DND-41 (cell line): Measurements from ENCODE around the gene DBNDD2.

Experiments used
- EZH2 ChIP-seq: IDR thresholded peaks from 3 replicates; pipeline ENCODE4 v1.6.1; 2012; ENCODE audit warnings: borderline replicate concordance, low read depth, mild to moderate bottlenecking, moderate library complexity, low read length, inconsistent platforms; ENCODE audit not compliant: severe bottlenecking
- TF ChIP-seq, protein P1 (sequence below): IDR thresholded peaks from 2 replicates; pipeline ENCODE4 v1.5.1; 2012; ENCODE audit warnings: borderline replicate concordance, low read length, moderate library complexity, mild to moderate bottlenecking; ENCODE audit not compliant: poor library complexity, severe bottlenecking; ENCODE audit errors: extremely low read depth

GRCh38 chr20:45400346-45401031 lies 7.6 kb upstream of the DBNDD2 start:
- TF ChIP-seq, protein P1, sequence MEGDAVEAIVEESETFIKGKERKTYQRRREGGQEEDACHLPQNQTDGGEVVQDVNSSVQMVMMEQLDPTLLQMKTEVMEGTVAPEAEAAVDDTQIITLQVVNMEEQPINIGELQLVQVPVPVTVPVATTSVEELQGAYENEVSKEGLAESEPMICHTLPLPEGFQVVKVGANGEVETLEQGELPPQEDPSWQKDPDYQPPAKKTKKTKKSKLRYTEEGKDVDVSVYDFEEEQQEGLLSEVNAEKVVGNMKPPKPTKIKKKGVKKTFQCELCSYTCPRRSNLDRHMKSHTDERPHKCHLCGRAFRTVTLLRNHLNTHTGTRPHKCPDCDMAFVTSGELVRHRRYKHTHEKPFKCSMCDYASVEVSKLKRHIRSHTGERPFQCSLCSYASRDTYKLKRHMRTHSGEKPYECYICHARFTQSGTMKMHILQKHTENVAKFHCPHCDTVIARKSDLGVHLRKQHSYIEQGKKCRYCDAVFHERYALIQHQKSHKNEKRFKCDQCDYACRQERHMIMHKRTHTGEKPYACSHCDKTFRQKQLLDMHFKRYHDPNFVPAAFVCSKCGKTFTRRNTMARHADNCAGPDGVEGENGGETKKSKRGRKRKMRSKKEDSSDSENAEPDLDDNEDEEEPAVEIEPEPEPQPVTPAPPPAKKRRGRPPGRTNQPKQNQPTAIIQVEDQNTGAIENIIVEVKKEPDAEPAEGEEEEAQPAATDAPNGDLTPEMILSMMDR, result no peak
- no peak for TF ChIP-seq EZH2
